GM21723 (cell line): Measurements from ENCODE around the gene CRPPA.
"Not testable (repeated sequence)": the region's sequence is repeated elsewhere in the genome, so short reads cannot be mapped to it uniquely, and the experiment has no call there.

Source experiments
- ATAC-seq: cut with Tn5 transposase; IDR thresholded peaks from one replicate; pipeline ENCODE4 v1.9.1; 2021; ENCODE audit warnings: mild to moderate bottlenecking, moderate library complexity; ENCODE audit not compliant: unreplicated experiment

CRPPA gene

DNA sequence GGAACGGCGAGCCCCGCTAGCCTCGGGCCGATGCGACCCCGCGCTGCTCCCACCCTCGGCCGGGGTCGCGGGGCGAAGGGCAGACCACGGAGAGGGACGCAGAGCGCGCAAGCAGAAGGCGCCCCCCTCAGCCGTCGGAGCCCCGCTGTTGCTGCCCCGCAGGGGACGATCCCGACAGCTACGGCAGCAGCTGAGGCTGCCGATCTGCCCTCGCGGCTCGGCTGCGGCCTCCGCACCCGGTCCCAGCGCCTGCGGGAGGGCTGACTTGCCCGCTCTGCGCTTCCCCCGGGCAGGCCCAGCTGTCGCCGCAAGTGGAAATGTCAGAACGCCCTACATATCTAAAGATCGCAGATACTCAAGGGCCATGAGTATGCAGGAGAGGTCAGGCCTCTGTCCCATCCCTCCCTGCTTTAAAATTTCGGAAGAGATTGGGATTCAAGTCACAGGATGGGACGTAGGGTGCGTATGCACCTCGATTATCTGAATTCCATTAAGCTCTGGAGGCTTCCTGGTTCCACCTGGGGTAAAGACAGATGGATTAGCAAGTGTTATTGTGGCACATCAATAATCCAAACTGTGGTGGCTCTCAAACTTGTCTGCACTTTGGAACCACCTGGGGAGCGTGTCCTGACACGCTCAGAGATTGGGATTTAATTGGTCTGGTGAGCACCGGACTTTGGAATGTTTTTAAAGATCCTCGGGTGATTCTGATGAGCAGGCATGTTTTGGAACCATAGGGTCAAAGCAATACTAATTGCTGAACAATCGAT is at the start of gene CRPPA:
CRPPA (minus strand) TSS at position 206 of the 770 bp plus-strand sequence. CDS start 216 bp downstream, outside the sequence.
- ATAC-seq, result peak; percentile 40

GRCh38 chr7:16465469-16466361 is 44.4 kb upstream of the CRPPA start, which contains the start of gene SOSTDC1:
SOSTDC1 (minus strand) TSS chr7:16465738; CDS start chr7:16465668, 70 bp downstream.
- ATAC-seq, result no peak

DNA sequence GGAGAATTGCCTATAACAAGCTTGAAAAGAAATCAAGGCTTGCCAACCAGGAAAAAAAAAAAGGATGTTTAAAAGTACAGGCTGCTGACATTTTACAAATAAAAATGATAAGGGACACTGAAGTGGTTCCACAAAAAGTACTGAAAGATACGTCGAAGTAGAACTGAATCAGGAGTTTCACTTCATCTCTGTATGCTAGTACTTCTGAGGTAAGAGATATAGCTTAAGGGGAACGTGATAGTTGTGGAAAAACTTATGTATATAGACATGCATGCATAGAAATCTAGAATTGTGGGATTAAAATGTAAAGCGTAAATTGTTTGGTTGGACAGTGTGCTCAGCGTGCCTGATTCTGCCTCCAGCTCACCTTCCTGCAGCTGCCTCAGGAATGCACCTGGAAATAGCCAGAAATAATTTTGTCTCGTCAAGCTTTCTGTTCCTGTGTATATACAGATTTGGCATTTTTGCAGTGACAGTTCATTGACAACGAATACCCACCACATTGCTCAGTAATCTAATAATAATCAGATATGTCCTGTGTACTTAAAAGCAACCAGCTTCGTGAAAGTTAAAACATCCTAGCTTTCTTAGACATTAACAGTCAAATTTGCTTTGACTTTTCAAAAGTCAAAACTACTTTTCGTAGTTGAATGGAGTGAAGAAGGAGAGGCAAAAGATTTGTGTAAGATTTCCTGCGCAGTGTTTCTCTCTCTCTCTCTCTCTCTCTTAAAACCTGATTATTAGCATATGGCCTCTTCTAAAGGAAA is 42.8 kb upstream of the CRPPA start:
- ATAC-seq, result no peak

- ATAC-seq, result no peak
Observed at GRCh38 chr7:16463520-16463919, 42.2 kb upstream of the CRPPA start.

DNA sequence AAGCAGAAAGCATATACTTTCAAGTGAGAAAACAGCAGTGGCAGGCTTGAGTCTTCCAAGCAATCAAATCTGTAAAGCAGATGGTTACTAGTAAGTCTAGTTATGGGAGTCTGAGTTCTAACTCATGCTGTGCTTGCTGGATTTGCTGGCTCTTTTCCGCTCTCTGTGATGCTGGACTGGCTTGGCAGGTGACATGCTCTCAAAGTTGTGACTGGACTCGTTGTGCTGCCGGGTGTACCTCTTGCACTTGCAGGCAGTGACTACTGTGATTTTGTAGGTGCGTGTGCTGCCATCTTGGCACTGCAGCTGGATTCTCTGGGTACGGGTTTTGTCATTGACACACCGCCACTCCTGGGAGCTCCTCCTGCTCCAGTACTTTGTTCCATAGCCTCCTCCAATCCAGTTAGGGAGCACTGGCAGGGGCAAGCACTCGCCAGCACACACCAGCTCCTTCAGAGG is 41.1 kb upstream of the CRPPA start:
- no peak for ATAC-seq

DNA sequence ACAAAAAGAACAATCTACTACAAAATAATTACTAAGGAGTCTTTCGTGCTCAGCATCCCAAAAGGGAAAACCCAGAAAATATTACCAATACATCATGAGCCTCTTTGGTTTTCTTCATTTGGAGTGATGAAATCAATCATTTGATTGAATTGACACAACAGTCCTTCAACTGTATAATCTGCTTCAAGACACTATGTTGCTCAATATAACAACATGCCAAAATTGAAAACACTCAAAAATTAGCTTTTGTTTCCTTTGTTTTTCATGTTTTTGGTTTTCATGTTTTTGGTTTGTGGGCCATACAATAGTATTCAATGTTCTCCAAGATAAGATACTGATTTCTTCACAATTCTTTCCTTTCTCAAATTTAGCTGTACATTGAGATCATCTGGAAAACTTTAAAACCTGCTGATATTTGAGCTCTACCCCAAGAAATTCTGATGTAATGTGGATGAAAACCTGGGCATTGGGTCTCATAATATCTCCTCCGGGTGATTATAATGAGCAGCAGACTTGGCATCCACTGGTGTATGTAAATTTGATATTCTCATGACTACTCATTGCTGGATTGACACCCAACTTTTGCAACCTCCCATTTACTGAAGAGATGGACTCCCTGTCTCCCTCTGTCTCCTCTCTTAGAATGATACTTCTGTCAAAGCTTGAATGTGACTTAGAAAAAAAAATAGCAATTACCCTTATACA is 39.6 kb upstream of the CRPPA start:
- ATAC-seq, result no peak

DNA sequence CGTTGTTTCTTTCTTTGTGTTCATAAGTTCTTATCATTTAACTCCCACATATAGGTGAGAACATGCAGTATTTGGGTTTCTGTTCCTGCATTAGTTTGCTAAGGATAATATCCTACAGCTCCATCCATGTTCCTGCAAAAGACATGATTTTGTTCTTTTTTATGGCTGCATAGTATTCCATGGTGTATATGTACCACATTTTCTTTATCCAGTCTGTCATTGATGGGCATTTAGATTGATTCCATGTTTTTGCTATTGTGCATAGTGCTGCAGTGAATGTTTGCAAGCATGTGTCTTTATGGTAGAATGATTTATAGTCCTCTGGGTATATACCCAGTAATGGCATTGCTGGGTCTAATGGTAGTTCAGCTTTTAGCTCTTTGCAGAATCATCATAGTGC is 35.0 kb upstream of the CRPPA start:
- ATAC-seq, result not testable (repeated sequence)

DNA sequence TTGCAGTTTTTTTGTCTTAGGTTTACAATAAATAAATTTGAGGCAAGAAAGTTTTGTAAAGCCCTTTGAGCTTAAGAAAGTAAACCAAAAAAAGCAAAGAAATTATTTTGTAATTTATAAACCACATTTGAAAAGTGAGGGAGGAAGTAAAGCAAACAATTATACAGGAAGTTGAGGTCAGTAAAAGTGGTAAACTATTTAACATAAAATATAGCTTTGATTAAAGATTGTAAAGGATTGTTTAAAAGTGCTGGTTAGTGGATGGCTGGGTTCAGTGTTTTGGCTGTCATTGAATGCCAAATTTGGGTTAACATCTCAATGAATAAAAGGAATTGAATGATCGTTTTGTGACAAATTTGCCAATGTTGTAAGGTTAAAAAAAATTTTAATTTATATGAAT is 34.3 kb upstream of the CRPPA start:
- ATAC-seq, result no peak

DNA sequence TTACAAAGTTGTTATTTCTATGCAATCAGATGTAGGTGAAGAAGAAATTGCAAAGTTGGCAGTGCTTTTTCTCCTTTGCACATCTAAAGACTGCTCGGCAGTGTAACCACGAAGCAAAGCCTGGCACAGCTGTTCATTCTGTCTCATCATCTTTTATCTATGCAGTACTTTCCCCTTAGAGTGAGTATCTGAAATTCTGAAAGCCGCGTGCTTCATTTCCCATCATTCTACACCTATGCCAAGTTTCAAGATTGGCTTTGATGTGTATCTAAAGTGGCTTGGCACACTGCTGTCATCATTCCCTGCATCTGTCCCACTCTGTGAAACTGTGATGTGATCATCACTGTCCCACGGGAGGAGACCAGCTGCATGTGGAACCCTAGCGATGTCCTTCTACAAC is 29.0 kb upstream of the CRPPA start:
- no peak for ATAC-seq

- ATAC-seq, result no peak
Observed at GRCh38 chr7:16447876-16448275, 26.5 kb upstream of the CRPPA start.

DNA sequence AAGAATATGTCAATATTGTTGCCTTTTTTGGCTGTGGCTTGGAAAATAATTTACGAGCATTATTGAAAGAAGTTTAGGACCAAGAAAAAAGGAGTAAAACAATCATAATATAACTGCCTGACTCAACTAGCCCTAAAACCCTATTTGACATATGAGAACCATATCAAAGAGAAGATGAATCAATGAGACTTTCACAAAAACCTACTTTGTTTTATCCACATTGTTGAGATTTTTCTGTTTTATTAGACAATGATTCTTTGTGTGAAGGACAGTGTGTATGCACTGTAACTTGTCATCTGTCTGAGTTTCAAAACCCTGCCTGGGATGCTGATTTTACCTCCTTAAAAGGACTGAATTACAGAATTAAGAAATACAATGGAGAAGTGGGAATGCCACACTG is 25.2 kb upstream of the CRPPA start:
- no peak for ATAC-seq

DNA sequence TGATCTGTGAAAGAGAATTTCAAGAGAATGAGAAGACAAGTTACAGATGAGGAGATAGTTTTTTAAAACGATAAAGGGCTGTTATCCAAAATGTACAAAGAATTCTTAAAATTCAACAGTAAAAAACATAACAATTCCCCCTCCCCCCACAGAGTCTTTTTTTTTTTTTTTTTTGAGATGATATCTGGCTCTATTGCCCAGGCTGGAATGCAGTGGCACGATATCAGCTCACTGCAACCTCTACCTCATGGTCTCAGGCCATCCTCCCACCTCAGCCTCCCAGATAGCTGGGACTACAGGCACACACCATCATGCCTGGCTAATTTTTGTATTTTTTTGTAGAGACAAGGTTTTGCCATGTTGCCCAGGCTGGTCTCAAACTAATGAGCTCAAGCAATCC is 22.5 kb upstream of the CRPPA start:
- not testable (repeated sequence) for ATAC-seq

- ATAC-seq, result no peak
Observed at GRCh38 chr7:16438988-16439387, 17.6 kb upstream of the CRPPA start.

DNA sequence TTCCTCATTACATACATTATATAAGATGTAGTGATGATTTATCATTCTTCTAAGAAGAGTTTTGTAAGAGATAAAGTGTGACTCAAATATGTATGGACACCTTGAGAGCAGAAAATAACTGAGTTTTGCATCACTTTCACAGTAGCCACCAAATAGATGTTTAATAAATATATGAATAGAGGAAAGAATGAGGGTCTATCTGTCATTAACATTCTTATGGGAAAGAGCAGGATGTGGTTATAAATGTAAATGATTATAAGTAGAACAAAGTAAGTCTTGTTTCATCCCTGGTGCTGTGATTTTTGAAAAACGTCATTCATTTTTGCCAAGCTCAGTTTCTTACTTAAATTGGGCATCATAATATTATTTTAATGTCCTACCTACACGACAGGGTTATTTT is 15.0 kb upstream of the CRPPA start:
- no peak for ATAC-seq

DNA sequence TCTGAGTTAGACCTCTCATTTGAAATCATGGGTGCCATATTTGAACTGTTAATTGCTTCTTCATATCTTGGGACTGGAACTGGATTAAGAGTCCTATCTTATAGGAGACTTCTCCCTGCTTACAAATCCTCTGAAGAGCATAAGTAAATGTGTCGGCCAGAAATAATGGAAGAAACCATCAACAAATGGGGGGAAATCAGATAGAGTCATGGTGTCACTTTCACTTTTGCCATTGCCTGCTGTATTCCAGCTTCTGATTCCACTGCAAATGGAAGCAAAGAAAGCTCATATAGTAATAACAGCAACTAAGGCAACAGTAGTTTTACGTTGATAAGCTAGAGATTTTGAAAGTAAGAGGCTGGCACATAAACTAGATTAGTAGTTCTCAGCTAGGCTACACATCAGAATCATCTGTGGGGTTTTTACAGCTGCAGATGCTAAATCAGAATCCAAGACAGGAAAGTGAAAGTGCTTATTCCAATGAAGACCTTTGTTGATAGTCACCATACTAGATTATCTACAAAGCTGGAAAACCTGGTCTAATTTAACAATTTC is 12.3 kb upstream of the CRPPA start:
- ATAC-seq, result no peak

DNA sequence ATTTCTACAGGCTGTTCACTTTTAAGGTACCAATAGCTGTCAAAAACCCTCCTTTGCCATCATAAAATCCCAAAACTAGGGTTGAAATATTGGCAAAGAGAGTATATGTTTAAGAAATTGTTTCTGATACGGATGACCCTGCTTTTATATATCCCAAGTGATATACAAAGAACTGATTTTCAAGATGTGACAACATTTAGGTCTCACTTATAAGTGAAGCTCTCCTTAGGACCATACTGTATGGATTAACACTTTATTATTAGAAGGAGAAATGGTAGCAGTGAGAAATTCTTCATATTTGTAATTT is 11.0 kb upstream of the CRPPA start:
- ATAC-seq, result no peak

DNA sequence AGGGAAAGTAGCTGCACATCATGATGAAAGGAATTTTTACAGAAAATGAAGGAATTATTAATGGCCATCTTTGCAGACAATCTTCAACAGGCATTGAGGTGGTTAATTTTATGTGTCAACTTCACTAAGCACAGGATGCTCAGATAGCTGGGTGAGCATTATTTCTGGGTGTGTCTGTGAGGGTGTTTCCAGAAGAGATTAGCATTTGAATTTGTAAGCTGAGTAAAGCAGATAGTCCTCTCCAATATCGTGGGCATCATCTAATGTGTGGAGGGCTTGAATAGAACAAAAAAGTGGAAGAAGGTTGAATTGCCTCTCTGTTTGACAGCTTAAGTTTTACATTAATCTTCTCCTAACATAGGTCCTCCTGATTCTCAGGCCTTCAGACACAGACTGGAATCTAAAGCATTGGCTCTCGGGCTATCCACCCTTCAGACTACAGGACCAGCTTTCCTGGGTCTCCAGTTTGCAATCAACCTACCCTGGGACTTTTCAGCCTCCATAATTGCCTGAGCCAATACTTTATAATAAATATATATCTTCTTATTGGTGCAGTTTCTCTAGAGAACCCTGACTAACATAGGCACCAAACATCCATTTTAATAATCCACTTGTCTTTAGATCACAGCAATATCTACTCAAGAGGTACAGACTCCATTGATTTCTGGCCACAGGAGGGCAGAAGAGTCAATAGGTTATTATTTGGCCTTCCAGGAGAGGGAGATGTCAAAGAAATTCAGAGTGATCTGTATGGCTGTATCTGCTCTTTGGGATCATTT is 10.5 kb upstream of the CRPPA start:
- ATAC-seq, result peak; percentile 69

GRCh38 chr7:16430133-16430532 is 8.8 kb upstream of the CRPPA start:
- no peak for ATAC-seq

- ATAC-seq, result no peak
Observed at GRCh38 chr7:16428672-16429071, 7.3 kb upstream of the CRPPA start.

DNA sequence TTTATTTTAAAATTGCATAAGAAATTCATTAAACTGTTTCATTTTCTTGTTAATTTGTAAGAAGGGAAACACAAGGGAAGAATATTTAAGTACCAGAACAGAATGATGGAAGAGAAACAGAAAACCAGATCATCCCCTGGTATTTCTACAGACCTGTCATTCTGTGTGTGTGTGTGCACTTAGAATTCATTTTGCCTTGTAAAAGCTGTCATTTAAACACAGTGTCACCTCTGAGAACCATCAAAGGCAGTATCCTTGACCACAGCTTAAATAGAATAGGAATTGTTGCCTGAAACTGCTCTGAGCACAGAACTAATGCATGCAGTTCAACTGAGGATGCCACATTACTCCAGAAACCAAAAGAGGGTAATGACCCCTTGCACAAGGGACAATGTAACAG is 6.8 kb upstream of the CRPPA start:
- ATAC-seq, result no peak
